Stimulated activated CD8-positive, alpha-beta memory T cell treated with anti-CD3 and anti-CD28 coated beads, Interleukin-12 subunit alpha, Interleukin-12 subunit beta, amount 100 ng/mL, for 4 hours (primary cell): Measurements from ENCODE around the gene RIN3.
A peak's percentile ranks its signal among the peaks of the same experiment; 100 is the strongest.

ENCODE experiments used
- DNase-seq: peaks from one replicate; pipeline ENCODE4 v3.0.0-alpha.2; 2020; ENCODE audit warnings: low read depth

The RIN3 gene

GRCh38 chr14:92555465-92556111 lies 42.0 kb downstream of the RIN3 start:
- DNase-seq = no peak

GRCh38 chr14:92556255-92556741 lies 42.7 kb downstream of the RIN3 start:
- DNase-seq = no peak

- no peak for DNase-seq
Measured at GRCh38 chr14:92556863-92557543, 43.4 kb downstream of the RIN3 start.

- no peak for DNase-seq
Measured at GRCh38 chr14:92557544-92557912, 43.9 kb downstream of the RIN3 start.

GRCh38 chr14:92558319-92558718 lies 44.7 kb downstream of the RIN3 start:
- DNase-seq = no peak

- DNase-seq = no peak
Measured at GRCh38 chr14:92559486-92559885, 45.9 kb downstream of the RIN3 start.

GRCh38 chr14:92560106-92560865 lies 46.7 kb downstream of the RIN3 start:
- peak; percentile 46 for DNase-seq

GRCh38 chr14:92561906-92562479 lies 48.4 kb downstream of the RIN3 start:
- no peak for DNase-seq

GRCh38 chr14:92563359-92563758 lies 49.8 kb downstream of the RIN3 start:
- DNase-seq = no peak

- no peak for DNase-seq
Measured at GRCh38 chr14:92563765-92564285, 50.2 kb downstream of the RIN3 start.

- no peak for DNase-seq
Measured at GRCh38 chr14:92564344-92565039, 50.9 kb downstream of the RIN3 start.

- no peak for DNase-seq
Measured at GRCh38 chr14:92565040-92565717, 51.6 kb downstream of the RIN3 start.

- DNase-seq = no peak
Measured at GRCh38 chr14:92565718-92566115, 52.1 kb downstream of the RIN3 start.

GRCh38 chr14:92567173-92567725 lies 53.7 kb downstream of the RIN3 start:
- DNase-seq = no peak

- DNase-seq = peak; percentile 41
Measured at GRCh38 chr14:92568621-92569479, 55.3 kb downstream of the RIN3 start.

- no peak for DNase-seq
Measured at GRCh38 chr14:92570674-92571262, 57.2 kb downstream of the RIN3 start.

GRCh38 chr14:92572050-92572449 lies 58.5 kb downstream of the RIN3 start:
- DNase-seq = no peak

GRCh38 chr14:92573761-92574498 lies 60.3 kb downstream of the RIN3 start:
- DNase-seq = no peak
